BE2C (cell line): ENCODE data around the gene CRTAP.
"Not testable (repeated sequence)": the region's sequence is repeated elsewhere in the genome, so short reads cannot be mapped to it uniquely, and the experiment has no call there.

Source experiments
- DNase-seq: peaks from one replicate; pipeline ENCODE4 v3.0.0-alpha.2; 2020
- H3K27me3 ChIP-seq: fragments of 250-450 bp; sonication (Bioruptor Pico); 2 replicates; pipeline ENCODE4 v1.5.1; 2020; ENCODE audit warnings: mild to moderate bottlenecking
- H3K36me3 ChIP-seq: fragments of 250-450 bp; sonication (Bioruptor Pico); 2 replicates; pipeline ENCODE4 v1.5.1; 2020; ENCODE audit warnings: mild to moderate bottlenecking
- H3K4me1 ChIP-seq: fragments of 250-450 bp; sonication (Bioruptor Pico); 2 replicates; pipeline ENCODE4 v1.5.1; 2020
- H3K4me3 ChIP-seq: 2 replicates; pipeline ENCODE4 v1.5.1; 2011; ENCODE audit warnings: low read depth, low read length
- H3K9me3 ChIP-seq: fragments of 250-450 bp; sonication (Bioruptor Pico); 2 replicates; pipeline ENCODE4 v1.5.1; 2020
- CTCF ChIP-seq: IDR thresholded peaks from 2 replicates; pipeline ENCODE4 v1.5.1; 2012; ENCODE audit warnings: mild to moderate bottlenecking, low read depth, low read length

CRTAP gene

GRCh38 chr3:33104803-33105202, 9.0 kb upstream of the CRTAP start:
- no peaks in the 10 kb centered on the region for H3K9me3 ChIP-seq
- no peak for TF ChIP-seq CTCF

DNA sequence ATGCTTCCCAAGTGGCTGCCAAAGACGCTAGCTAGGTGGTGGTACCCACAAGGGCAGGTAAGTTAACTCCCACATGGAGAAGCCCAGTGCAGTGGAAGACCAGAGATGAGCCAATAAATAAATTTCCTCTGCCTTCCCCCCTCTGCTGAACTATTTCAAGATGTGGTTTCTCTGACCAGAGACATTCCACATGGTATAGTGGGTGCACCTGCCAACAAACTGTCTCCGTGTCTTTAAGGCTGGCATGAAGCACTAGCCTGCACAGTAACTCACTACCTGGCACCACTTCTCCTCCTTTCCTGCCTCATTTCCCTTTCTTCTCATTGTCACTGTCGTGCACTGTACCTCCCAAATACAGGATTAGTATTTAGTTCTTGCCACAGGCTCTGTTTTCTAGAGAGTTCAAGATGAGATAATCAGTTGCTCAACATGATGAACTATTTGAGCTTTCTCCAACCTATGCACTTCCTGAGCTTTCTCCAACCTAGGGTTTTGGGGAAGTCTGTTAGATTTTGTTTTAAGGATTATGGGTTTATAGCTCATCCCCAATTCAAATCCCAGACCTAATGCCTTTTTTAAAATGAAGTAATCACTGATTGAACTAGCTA, 8.4 kb upstream of the CRTAP start:
- Histone ChIP-seq H3K9me3 (no peaks in the 10 kb centered on the region), H3K4me3 (no peak overlapping the region), H3K4me1 (no peaks in the 10 kb centered on the region), H3K36me3 (no peaks in the 10 kb centered on the region), H3K27me3 (no peaks in the 10 kb centered on the region)
- no peak for DNase-seq
- no peak for TF ChIP-seq CTCF

More at GRCh38 chr3:33104803-33105202, 9.0 kb upstream of the CRTAP start:
- no peak for DNase-seq
- Histone ChIP-seq H3K4me1 (no peaks in the 10 kb centered on the region), H3K36me3 (no peaks in the 10 kb centered on the region), H3K27me3 (no peaks in the 10 kb centered on the region), H3K4me3 (no peak overlapping the region)

DNA sequence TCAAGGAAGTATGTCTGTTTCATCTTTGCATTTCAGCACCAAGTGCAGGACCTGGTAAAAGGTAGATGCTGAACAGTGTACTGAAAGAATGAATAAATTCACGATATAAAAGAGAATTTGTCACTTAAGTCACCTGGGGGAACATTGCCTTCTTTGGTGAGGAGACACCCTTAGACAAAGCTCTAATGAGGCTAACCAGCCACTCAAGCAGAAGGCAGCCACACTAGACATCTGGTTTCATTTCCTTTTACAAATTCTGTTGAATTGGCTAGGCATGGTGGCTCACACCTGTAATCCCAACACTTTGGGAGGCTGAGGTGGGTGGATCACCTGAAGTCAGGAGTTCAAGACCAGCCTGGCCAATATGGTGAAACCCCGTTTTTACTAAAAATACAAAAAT, 7.0 kb upstream of the CRTAP start:
- not testable (repeated sequence) for H3K9me3 ChIP-seq, H3K36me3 ChIP-seq, DNase-seq, H3K27me3 ChIP-seq, H3K4me1 ChIP-seq, H3K4me3 ChIP-seq

DNA sequence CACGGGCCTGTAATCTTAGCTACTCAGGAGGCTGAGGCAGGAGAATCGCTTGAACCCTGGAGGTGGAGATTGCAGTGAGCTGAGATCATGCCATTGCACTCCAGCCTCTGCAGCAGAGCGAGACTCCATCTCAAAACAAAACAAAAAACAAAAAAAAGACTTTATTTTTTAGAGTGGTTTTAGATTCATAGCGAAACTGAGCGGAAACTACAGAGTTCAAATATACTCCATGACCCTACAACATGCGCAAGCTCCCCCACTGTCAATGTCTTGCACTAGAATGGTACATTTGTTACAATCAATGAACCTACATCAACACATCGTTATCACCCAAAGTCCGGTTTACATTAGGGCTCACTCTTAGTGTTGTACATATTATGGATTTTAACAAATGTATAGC, 2.2 kb upstream of the CRTAP start:
- H3K4me1 ChIP-seq = no peaks in the 10 kb centered on the region
- no peaks in the 10 kb centered on the region for H3K27me3 ChIP-seq
- no peak for TF ChIP-seq CTCF
- H3K36me3 ChIP-seq = no peaks in the 10 kb centered on the region
- H3K4me3 ChIP-seq = no peak overlapping the region
- no peak for DNase-seq
- no peaks in the 10 kb centered on the region for H3K9me3 ChIP-seq

DNA sequence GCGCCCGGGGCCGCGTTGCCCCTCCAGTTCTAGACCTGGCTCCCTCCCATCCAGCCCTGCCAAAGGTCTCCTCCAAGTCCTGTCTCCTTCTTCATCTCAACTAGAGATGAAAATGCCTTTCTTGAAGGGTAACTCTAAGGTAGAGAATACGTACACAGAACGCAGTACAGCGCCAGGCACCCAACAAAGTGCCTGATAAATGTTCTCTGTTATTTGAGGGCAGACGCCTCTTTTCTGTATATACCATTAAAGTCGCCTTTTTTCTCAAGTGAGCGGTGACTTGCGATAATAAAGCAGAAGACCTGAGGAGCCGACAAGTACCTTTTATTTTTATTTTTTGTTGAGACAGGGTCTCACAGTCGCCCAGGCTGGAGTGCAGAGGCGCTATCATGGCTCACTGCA, 809 bp downstream of the CRTAP start:
- H3K9me3 ChIP-seq = no peaks in the 10 kb centered on the region
- no peak overlapping the region; the same call in 1 of the 2 replicates for H3K4me3 ChIP-seq
- H3K27me3 ChIP-seq = no peaks in the 10 kb centered on the region
- TF ChIP-seq CTCF = no peak
- no peaks in the 10 kb centered on the region for H3K4me1 ChIP-seq
- H3K36me3 ChIP-seq = no peaks in the 10 kb centered on the region
- no peak for DNase-seq

DNA sequence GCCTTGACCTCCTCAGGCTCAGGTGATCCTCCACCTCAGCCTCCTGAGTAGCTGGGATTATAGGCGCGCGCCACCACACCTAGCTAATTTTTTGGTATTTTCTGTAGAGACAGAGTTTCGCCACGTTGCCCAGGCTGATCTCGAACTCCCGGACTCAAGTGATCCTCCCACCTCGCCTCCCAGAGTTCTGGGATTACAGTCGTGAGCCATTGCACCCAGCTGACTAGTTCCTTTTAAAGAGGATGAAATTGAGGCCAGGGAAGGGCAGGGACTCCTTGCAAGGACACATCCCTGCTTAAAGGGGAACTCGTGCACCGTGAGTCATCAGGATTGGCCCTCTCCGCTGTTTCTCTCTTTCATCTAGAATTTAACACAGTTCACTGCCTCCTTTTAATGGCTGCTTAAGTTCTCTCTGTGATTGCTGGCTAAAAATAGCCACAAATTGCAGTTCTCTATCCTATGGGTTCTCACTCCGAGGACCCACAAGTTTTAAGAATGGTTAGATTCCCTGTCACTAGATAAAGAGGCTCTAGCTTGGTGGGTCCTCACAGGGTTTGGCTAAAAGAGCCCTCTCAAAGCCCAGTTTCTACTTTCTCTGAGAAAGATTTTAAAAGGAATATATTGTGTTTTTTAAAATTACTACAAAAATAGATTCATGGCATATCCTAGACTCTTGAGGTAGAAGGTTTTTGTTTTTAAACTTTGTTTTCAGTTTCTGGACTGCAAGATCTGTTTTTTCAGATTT, 1.4 kb downstream of the CRTAP start:
- Histone ChIP-seq H3K27me3 (no peaks in the 10 kb centered on the region), H3K4me3 (no peak overlapping the region), H3K9me3 (no peaks in the 10 kb centered on the region), H3K36me3 (no peaks in the 10 kb centered on the region), H3K4me1 (no peaks in the 10 kb centered on the region)
- no peak for TF ChIP-seq CTCF
- no peak for DNase-seq
